GM12801 (cell line): ENCODE measurements around the gene DCC.

Experiments
- TF ChIP-seq, protein P1 (sequence below): IDR thresholded peaks from one replicate; pipeline ENCODE4 v1.5.1; 2011; ENCODE audit warnings: control low read depth; ENCODE audit not compliant: insufficient read length; ENCODE audit errors: extremely low read depth

DCC gene

DNA sequence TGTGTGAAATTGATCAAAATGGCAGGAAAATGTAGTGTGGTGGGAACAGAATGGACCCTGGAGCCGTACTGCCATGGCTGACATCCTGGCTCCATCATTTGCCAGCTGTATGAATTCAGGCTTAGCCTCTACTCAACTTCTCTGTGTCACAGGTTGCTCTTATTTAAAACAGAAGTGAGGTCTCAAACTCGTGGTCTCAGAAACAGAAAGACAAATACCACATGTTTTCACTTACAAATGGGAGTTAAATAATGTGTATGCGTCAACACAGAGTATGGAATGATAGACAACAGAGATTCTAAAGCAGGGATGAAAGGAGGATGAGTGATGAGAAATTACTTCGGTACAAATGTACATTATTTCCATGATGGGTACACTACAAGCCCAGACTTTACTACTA, 227.4 kb downstream of the DCC start:
- TF ChIP-seq, protein P1, sequence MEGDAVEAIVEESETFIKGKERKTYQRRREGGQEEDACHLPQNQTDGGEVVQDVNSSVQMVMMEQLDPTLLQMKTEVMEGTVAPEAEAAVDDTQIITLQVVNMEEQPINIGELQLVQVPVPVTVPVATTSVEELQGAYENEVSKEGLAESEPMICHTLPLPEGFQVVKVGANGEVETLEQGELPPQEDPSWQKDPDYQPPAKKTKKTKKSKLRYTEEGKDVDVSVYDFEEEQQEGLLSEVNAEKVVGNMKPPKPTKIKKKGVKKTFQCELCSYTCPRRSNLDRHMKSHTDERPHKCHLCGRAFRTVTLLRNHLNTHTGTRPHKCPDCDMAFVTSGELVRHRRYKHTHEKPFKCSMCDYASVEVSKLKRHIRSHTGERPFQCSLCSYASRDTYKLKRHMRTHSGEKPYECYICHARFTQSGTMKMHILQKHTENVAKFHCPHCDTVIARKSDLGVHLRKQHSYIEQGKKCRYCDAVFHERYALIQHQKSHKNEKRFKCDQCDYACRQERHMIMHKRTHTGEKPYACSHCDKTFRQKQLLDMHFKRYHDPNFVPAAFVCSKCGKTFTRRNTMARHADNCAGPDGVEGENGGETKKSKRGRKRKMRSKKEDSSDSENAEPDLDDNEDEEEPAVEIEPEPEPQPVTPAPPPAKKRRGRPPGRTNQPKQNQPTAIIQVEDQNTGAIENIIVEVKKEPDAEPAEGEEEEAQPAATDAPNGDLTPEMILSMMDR, result no peak

DNA sequence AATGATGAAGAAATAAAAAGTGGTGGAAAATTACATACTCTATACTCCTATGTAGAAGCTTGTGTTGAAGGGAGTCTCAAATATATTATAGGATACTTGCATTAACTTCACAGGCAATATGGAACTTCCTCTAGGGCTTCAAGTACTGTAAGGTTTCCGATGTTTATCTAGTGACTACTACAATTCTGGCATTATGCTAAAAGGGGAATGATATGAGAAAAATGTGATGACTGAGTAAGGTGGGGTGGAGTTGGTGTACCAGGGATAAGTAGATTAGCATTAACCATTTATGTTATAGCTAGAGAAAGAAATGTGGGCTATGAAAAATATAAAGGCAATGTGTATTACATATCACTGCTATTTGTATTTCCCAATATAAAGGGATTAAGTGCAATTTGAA, 229.5 kb downstream of the DCC start:
- TF ChIP-seq, protein P1, result no peak

DNA sequence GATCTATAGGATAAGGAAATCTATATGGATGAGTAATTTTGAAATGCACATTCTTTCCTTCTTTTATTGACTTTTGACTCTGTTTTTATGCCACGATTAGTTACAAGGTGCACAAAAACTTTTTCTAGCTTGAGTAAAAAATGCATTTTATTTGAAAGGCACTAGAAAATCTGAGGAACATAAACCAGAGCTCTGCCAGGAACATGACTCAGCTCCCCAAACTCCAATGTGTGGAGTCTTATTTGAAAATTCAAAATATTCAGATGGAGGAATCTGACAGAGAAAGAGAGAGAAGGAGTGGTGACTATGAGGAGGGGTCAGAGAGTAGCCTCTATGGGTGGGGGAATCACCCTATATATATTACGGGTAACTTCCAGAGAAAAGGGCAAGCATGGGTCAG, 231.0 kb downstream of the DCC start:
- TF ChIP-seq, protein P1, result no peak

DNA sequence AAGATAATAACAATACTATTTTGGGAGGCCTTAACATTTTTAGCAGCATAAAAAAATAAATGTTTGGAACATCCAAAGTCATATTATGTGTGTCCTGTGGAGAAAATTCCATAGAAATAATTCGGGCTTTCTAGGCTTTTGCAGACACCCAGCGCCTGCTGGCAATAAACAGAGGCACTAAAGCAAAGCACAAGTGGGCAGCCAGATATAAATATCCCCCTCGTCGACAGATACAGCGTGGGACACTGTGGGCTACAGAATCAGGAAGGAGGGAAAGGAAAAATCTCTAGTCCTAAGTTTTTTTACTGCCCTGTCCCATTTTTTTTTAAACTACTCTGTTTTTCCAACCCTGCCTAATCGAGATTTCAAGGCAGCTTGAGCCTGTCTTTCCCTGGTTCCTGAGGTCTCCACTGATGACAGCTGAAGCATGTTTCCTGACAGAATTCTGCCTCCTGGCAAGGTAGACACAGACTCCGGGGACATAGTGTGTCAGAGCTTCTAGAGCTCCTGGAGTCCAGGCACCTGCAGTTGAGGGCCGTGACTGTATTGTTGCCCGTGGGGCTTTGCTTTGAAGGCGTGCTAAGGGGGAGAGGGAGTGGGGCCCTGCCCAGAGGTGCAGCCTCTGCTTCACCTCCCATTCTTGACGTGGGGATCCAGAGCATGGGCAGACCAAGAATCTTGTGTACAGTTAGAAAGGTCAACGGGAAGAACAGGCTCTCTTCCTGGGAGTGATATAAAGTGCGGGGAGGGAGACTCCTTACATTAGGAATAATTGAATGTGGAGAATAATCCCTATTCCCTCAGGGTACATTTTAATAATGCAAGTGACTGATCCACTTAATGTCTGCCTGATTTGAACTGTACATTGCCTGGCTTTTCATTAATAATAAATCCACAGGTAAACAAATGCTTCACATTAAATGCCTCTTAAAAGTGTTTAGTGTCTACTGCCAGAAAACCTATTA, 232.3 kb downstream of the DCC start:
- TF ChIP-seq, protein P1, result no peak

DNA sequence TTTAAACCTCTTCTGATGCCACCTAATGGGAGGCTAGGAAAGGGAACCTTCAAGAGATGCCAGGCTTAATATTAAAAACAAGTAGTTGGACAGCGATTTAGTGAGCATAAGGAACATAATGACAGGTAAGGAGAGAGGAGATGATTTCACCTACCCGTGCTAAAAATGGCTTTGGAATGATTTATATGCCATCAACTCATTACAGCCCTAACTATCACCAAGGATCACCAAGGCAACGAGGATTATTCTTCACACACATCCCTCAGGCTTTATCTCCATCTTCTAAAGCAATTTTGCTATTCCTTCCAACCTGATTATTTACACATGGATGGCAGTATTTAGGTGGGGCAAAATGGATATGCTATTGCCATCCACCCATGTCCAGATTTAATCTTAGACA, 237.8 kb downstream of the DCC start:
- TF ChIP-seq, protein P1, result no peak

DNA sequence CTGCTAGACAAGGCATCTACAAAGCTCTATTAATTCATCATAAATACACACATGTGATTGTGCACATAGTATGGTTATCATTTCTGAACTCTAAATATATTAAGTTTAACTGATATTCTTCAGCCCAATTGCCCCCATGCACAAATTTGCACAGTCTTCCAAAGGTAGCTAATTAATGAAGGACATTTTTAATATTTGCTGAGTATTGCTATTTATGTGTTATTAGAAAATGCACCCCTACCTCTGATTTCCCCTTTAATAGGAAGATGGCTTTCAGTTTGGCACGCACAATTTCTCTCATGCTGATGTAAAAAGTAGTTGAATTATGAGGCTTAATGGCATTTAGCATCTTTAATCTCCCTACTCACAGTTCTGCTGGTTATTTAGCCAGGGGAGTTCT, 242.1 kb downstream of the DCC start:
- TF ChIP-seq, protein P1, result no peak

DNA sequence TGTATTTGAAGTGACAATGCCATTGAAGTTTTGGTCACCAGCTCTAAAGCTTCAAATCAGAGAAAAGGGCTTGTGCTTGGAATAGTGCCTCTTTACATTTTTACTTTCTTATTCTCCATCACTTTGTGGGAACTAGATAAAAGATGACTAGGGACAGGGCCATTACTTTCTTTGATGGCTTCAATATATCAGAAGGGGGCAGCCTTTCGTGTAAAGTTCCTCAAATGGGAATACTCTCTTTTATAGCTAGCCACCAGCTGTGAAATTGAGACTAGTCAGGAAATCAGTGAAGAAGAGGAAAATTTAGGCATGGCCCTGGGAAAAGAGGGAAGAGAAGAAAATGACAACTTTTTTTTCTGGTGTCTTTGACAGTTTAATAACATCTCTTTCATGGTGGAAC, 242.5 kb downstream of the DCC start:
- TF ChIP-seq, protein P1, result no peak
